Activated B cell treated with CpG ODN at 0.5 μM for 24 hours (primary cell): ENCODE measurements around the gene OR10G6. TPM values are rescaled to one million over a fixed set of nuclear protein-coding genes. Genes with fewer than 3 reads are reported as not detected.

Experiments used
- ATAC-seq: fragments of 200-7000 bp; cut with Tn5 transposase; one replicate; pipeline ENCODE4 v1.10.0; 2021; ENCODE audit warnings: low read depth, mild to moderate bottlenecking, moderate library complexity
- CTCF ChIA-PET: fragments of 350-600 bp; sonication (Branson Sonifier 250); formaldehyde crosslinking; loops from one replicate; lab custom pipeline; 2021; ENCODE audit warnings: antibody characterized with exemption; lab: Charles Lee
- POLR2A ChIA-PET: fragments of 350-600 bp; sonication (Branson Sonifier 250); formaldehyde crosslinking; loops from one replicate; lab custom pipeline; 2021; ENCODE audit warnings: antibody characterized with exemption; lab: Charles Lee
- DNase-seq: peaks from one replicate; pipeline ENCODE4 v3.0.0; 2022
- H3K27ac Mint-ChIP-seq: one replicate; pipeline ENCODE4 v1.8.0; 2020; ENCODE audit warnings: mixed read lengths
- H3K27me3 Mint-ChIP-seq: one replicate; pipeline ENCODE4 v1.8.0; 2021; ENCODE audit warnings: mixed read lengths
- H3K36me3 Mint-ChIP-seq: one replicate; pipeline ENCODE4 v1.8.0; 2021; ENCODE audit warnings: low read depth, mixed read lengths
- H3K4me1 Mint-ChIP-seq: one replicate; pipeline ENCODE4 v1.8.0; 2021; ENCODE audit warnings: mixed read lengths
- H3K4me3 Mint-ChIP-seq: one replicate; pipeline ENCODE4 v1.8.0; 2020; ENCODE audit warnings: mild to moderate bottlenecking, mixed read lengths
- H3K9me3 Mint-ChIP-seq: one replicate; pipeline ENCODE4 v1.8.0; 2020; ENCODE audit warnings: mixed read lengths
- CTCF ChIP-seq: fragments of 200-600 bp; IDR thresholded peaks from one replicate; pipeline ENCODE4 v1.8.0; 2022; ENCODE audit warnings: antibody characterized with exemption, mild to moderate bottlenecking
- intact Hi-C: fragments of 100-400 bp; cut with micrococcal nuclease; formaldehyde crosslinking; loops from one replicate; pipeline ENCODE4 v1.15.1; 2024
- total RNA-seq: library from RNA; stranded (reverse); gene quantifications from 2 replicates; pipeline ENCODE4 v1.2.3, GENCODE V29; 2022

OR10G6 gene
- total RNA-seq, result not detected in 2 replicates

- ATAC-seq (no peak), DNase-seq (no peak)
- TF ChIP-seq CTCF, result no peak
- POLR2A ChIA-PET, result no interaction called here
- H3K36me3 Mint-ChIP-seq, result no peaks in the 10 kb centered on the region
- intact Hi-C loops, result no loop called here
- no peak within 1 kb of the TSS for H3K27ac Mint-ChIP-seq
- CTCF ChIA-PET, result no interaction called here
- H3K4me1 Mint-ChIP-seq, result no peaks in the 10 kb centered on the region
- H3K27me3 Mint-ChIP-seq, result no peaks in the 10 kb centered on the region
- H3K4me3 Mint-ChIP-seq, result no peak within 1 kb of the TSS
- H3K9me3 Mint-ChIP-seq, result no peaks in the 10 kb centered on the region
Observed at GRCh38 chr11:123995119-123995518, at the start of gene OR10G6. Gene OR10G6, minus strand, starts transcription at chr11:123995161. Its CDS starts 0 bp downstream, at chr11:123995161.

GRCh38 chr11:124043420-124043819, 48.5 kb upstream of the OR10G6 start:
- H3K27ac Mint-ChIP-seq, result no peak overlapping the region

GRCh38 chr11:124041254-124041653, 46.3 kb upstream of the OR10G6 start, which contains the start of gene OR10G7:
Gene OR10G7, minus strand, starts transcription at chr11:124041325. Its CDS starts 2,324 bp downstream, at chr11:124039001.
- Mint-ChIP-seq H3K27me3 (peaks cover 3% of the 10 kb centered on the region), H3K27ac (no peak within 1 kb of the TSS), H3K36me3 (no peaks in the 10 kb centered on the region), H3K9me3 (no peaks in the 10 kb centered on the region), H3K4me1 (no peaks in the 10 kb centered on the region), H3K4me3 (no peak within 1 kb of the TSS)
- ChIA-PET POLR2A (no interaction called here), CTCF (interaction anchor here (0.7 kb wide), 1 partner anchor 30 kb away, joined by 3 read pairs; no protein-coding TSS in a partner anchor)
- no peak for ATAC-seq
- DNase-seq, result no peak
- intact Hi-C loops, result no loop called here
- TF ChIP-seq CTCF, result no peak

More at GRCh38 chr11:124043420-124043819, 48.5 kb upstream of the OR10G6 start:
- Mint-ChIP-seq H3K27me3 (peaks cover under 1% of the 10 kb centered on the region), H3K9me3 (no peaks in the 10 kb centered on the region), H3K36me3 (no peaks in the 10 kb centered on the region), H3K4me1 (no peaks in the 10 kb centered on the region), H3K4me3 (no peak overlapping the region)
- no peak for ATAC-seq
- CTCF ChIA-PET, result no interaction called here
- no peak for TF ChIP-seq CTCF
- intact Hi-C loops, result no loop called here
- POLR2A ChIA-PET, result no interaction called here
- DNase-seq, result no peak

DNA sequence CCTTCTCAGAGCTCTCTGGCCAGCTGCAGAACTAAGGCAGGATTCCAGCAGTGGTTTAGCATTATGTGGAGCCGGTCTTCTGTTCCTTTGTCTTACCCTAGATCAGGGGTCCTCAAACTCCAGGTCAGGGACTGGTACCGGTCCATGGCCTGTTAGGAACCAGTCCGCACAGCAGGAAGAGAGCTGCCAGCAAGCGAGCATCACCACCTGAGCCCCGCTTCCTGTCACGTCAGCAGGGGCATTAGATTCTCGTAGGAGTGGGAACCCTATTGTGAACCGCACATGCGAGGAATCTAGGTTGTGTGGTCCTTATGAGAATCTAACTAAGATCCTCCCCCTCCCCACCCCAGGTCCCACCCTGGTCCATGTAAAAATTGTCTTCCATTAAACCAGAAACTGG, 44.6 kb upstream of the OR10G6 start:
- H3K27ac Mint-ChIP-seq, result no peak overlapping the region
- no peaks in the 10 kb centered on the region for H3K4me1 Mint-ChIP-seq
- ChIA-PET POLR2A (no interaction called here), CTCF (no interaction called here)
- DNase-seq (no peak), ATAC-seq (no peak)
- peaks cover 3% of the 10 kb centered on the region for H3K27me3 Mint-ChIP-seq
- no peak overlapping the region for H3K4me3 Mint-ChIP-seq
- no peaks in the 10 kb centered on the region for H3K36me3 Mint-ChIP-seq
- intact Hi-C loops, result no loop called here
- H3K9me3 Mint-ChIP-seq, result no peaks in the 10 kb centered on the region
- TF ChIP-seq CTCF, result no peak

DNA sequence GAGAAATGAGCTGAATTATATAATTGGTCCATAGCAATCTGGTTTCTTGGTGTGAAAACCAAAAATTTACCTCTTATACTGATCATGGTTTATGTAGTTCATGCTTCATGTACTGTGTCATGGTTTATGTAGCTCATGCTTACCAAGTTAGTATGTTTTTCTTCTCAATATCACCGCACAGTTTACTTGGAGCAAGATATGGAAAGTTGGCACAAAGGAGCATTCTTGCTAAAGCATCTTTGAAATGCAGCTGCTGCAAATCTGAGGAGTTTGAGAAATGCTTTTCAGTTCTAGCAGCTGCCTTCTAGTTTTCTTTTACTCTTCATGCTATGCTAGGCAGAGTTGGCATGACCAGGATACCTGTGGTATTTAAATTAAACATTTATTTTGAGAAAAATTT, 41.7 kb upstream of the OR10G6 start:
- ChIA-PET POLR2A (no interaction called here), CTCF (no interaction called here)
- Mint-ChIP-seq H3K27ac (no peak overlapping the region), H3K4me1 (no peaks in the 10 kb centered on the region), H3K4me3 (no peak overlapping the region), H3K36me3 (no peaks in the 10 kb centered on the region), H3K9me3 (no peaks in the 10 kb centered on the region), H3K27me3 (peaks cover 3% of the 10 kb centered on the region)
- no peak for TF ChIP-seq CTCF
- DNase-seq (no peak), ATAC-seq (no peak)
- intact Hi-C loops, result no loop called here
